CD4-positive, alpha-beta T cell treated with Interleukin-2 at 100 ng/mL for 4 hours (primary cell): ENCODE data around the gene CSRP1.

Experiments
- DNase-seq: peaks from one replicate; pipeline ENCODE4 v3.0.0-alpha.2; 2020; ENCODE audit warnings: low spot score

Gene CSRP1

GRCh38 chr1:201455098-201455497 lies 51.8 kb downstream of the CSRP1 start:
- DNase-seq: no peak

DNA sequence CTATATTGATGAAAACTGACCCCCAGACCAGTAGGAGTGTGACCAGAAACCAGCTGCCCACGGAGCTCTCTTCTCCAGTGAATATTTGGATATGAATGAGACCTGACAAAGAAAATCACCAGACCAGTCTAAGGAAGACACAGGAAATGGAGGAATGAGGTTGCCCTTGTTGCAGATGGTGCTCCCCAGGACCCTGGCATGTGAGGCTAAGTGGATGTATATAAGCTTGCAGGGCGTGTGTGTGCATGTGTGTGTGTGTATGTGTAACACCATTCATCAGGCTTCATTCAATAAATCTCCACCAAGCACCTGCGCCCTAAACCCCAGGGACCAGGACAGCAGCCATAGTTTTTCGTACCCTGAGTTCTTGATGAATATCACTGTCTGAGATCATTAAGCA lies 52.3 kb downstream of the CSRP1 start:
- DNase-seq: no peak

- DNase-seq: no peak
Observed at GRCh38 chr1:201452866-201453265, 54.1 kb downstream of the CSRP1 start.

DNA sequence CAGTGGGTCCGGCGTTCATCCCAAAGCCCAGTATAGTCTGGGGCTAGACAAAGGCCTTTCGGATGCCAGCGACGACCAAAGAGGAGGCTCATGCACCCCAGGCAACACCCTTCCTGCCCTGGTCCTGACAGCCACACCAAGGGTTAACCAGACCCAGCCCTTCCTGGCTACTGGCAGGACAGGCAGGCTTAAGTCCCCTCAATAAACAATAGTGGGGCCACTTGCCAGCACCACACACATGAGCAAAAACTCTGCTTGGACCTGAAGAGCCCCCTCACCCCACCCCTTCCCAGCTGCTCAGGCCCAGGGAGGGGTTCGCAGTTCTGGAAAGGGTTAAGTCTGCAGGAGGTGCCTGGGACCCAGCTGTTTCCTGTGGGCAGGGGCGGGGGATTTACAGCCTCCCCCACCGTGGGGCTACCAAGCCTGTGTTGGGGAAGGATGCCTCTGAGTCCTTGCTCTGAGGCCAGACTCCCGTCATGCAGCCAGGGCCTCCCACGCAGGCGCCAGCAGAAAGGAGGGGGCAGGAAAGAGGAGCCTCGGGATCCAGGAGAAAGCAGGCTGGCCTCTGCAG lies 56.1 kb downstream of the CSRP1 start:
- no peak for DNase-seq

- DNase-seq: no peak
Observed at GRCh38 chr1:201448990-201449389, 57.9 kb downstream of the CSRP1 start.

- peak; percentile 59 for DNase-seq
Observed at GRCh38 chr1:201447903-201448871, 58.7 kb downstream of the CSRP1 start.

- DNase-seq: no peak
Observed at GRCh38 chr1:201445310-201445709, 61.6 kb downstream of the CSRP1 start.

- no peak for DNase-seq
Observed at GRCh38 chr1:201444792-201445191, 62.1 kb downstream of the CSRP1 start.

DNA sequence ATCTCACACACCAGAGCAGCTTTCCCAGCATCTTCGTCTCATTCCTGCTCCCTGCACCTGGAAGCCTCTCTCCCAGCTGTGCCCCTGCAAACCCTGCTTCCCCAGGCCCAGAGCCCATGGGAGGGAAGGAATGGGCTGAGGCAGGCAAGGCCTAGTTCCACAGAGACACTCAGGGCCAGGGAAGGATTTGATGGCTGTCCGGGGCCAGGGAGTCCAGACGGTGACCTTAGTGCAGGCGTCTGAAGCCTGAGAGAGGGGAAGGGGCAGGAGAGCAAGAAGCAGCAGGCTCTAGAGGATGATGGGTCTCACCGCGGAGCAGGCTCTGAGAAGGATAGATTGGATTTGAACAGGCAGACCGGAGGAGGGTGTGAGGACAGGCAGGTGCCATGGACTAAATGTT lies 63.2 kb downstream of the CSRP1 start:
- DNase-seq: no peak

DNA sequence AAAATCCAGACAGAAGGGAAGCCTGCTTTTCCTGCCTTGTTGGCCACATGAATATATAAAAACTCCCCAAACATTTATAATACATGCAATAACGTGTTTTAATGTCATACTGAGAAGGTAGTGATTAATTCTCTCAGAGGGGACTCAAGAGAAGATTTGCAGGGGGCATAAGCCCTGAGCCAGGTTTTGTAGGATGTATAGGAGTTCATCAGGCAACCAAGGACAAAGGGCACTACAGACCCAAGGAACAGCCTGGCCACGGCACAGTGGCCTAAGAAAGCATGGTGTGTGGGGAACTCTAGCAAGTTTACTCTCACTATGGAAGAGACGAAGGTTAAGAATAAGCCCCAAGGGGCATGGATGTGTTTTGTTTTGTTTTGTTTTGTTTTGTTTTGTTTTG lies 70.0 kb downstream of the CSRP1 start:
- no peak for DNase-seq

- DNase-seq: no peak
Observed at GRCh38 chr1:201436393-201436792, 70.5 kb downstream of the CSRP1 start.

DNA sequence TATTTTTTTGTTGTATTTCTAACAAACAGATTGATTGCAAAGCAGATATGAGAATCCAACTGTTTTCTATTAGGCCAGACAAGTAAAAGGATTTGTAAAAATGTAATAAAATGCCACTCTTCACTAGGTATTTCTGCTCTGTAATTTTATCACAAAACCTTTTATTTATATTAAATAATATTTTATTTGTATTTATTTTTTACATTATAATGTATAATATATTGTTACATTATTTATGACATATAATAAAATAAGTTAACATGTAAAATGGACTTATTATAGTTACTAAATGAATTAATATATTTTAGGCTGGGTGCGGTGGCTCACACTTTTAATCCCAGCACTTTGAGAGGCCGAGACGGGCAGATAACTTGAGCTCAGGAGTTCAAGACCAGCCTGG lies 72.7 kb downstream of the CSRP1 start:
- DNase-seq: no peak

GRCh38 chr1:201433609-201434008 lies 73.3 kb downstream of the CSRP1 start:
- DNase-seq: no peak
